Measurements from ENCODE around the gene CSRNP2. TPM values are rescaled to one million over a fixed set of nuclear protein-coding genes. Genes with fewer than 3 reads are reported as not detected.

Gene CSRNP2
- total and polyA plus RNA-seq, 2 of the 13 experiments (the other 11 are each of a cell fraction or from before 2014, with no cell fraction given) = 4.8 to 7.3 TPM

- intact Hi-C loops (cut with micrococcal nuclease; ENCODE audit: unreplicated experiment) = no loop called here
- Histone ChIP-seq H3K79me2 (ENCODE audit: insufficient read depth, low read length) (no peaks in the 10 kb centered on the region), H3K4me2 (ENCODE audit: low read depth, low read length) (no peak overlapping the region), H2AFZ (ENCODE audit: low read length) (no peak overlapping the region), H3K9me3 (ENCODE audit: low read length) (no peaks in the 10 kb centered on the region), H4K20me1 (ENCODE audit: insufficient read depth, low read length) (no peaks in the 10 kb centered on the region), H3K9ac (ENCODE audit: insufficient read depth, low read depth, low read length) (no peak overlapping the region), H3K27me3 (ENCODE audit: control insufficient read depth in 1 of 2, insufficient read depth in 2 of 2, low read length in 2 of 2) (no peaks in the 10 kb centered on the region; a peak in 1 of 5 replicates), H3K4me1 (ENCODE audit: insufficient read depth, low read length) (no peaks in the 10 kb centered on the region), H3K36me3 (replicated peaks in 1 of 2; ENCODE audit: control insufficient read depth in 1 of 2, insufficient read depth in 2 of 2, low read length in 2 of 2) (peaks cover 8 to 48% of the 10 kb centered on the region in 2 experiments), H3K4me3 (replicated peaks in 1 of 3; ENCODE audit: insufficient read depth in 1 of 3, low read depth in 2 of 3, low read length in 3 of 3) (no peak overlapping the region), H3K27ac (ENCODE audit: extremely low read length, insufficient read depth, low read length) (no peak overlapping the region)
- no peak for FAIRE-seq
- POLR2A ChIA-PET = no interaction called here
- no TSS peak for BruUV-seq (replicated peaks)
- TF ChIP-seq ZMAT5 (CRISPR knock-in tag; IDR thresholded peaks at IDR 0.05; ENCODE audit: borderline replicate concordance, low read depth) (no peak), ZNF550 (CRISPR knock-in tag; IDR thresholded peaks at IDR 0.05; ENCODE audit: borderline replicate concordance) (no peak), GATAD2A (CRISPR knock-in tag; IDR thresholded peaks at IDR 0.05) (no peak), SUZ12 (IDR thresholded peaks at IDR 0.05; ENCODE audit: low read depth, low read length) (no peak), PLSCR1 (CRISPR knock-in tag; IDR thresholded peaks at IDR 0.05; ENCODE audit: borderline replicate concordance) (no peak), ETS1 (CRISPR knock-in tag; IDR thresholded peaks at IDR 0.05) (no peak), ATM (IDR thresholded peaks at IDR 0.05; ENCODE audit: borderline replicate concordance) (no peak)
- ATAC-seq = no peak
- CTCF ChIA-PET (ENCODE audit: low intra/inter-chr PET ratio, low total read pairs) = no interaction called here
- DNase-seq (ENCODE audit: low spot score) = no peak
- 96% methylated on average over 1 of the region's 1 CpG for WGBS (ENCODE audit: low lambda C conversion rate)
- in situ Hi-C loops (cut with HindIII; ENCODE audit: extremely low pct_ligation_motif_present, low pct_unique_long_range_greater_than_20kb) = no loop called here
Measured at GRCh38 chr12:51098611-51099010, 15.2 kb upstream of the CSRNP2 start.

All from HepG2 (cell line).